ENCODE results near the gene MT1G.

MT1G gene

GRCh38 chr16:56617212-56618085 is 50.4 kb downstream of the MT1G start:
- DNase-seq (ENCODE audit: low read depth): no peak
